ENCODE results near the gene ARL1. TPM values are rescaled to one million over a fixed set of nuclear protein-coding genes. Genes with fewer than 3 reads are reported as not detected.

Gene ARL1
- 70.6 and 72.8 TPM in 2 replicates for total RNA-seq

DNA sequence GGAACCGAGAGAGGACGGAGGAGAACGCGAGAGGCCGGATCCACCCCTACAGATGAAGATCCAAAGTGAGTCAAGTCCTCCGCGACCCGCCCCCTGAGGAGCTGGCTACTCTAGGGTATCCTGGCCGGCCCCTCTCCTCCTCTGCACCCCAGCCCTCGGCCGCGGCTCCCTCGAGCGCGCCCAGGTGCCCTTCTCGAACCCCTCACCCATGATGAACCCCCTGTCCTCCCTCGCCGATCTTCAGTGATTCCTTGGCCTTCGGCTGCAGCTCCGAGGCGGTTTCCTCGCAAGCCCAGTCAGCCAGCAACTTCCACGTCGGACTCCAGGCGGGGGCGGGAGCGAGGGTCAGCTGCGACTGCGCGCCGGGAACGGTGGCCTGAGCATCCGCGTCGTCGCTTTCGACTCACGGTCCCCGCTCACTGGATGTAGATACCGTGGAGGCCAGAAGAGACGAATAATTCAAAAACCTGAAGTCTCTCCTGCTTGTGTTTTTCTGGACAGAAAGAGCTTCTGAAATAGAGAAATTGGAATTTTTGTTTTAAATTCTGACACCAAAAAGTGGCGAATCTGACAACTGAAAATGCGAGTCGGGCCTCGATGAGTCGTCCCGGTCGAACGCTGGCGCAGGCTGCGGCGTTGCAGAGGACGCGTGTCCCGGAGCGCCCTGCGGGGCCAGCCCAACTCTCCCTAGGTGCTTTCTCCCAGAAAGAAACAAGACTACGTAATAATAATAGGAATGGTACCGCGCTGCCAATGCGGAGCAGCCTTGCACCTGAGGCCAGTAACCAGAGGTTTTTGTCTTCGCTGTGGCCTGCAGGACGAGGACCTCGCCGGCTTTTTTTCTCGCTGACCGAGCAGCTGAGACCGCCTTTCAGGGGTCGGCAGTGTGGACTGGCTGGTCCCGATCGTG, at the start of gene ARL1:
Gene ARL1 (minus strand): TSS at position 337 of the 910 bp plus-strand sequence. CDS start 127 bp downstream, at position 210.

Small RNAs within 50 kb of the gene (small RNA-seq; reads per million reads assigned to genes)
- gene RF00019 (not detected), gene RNU6-1068P (not detected), gene RPS27P23 (not detected)

Other genes starting within 250 kb of the ARL1 start
- gene SLC5A8, start 197.5 kb downstream of the ARL1 start, total RNA-seq, result not detected in 2 replicates
- gene UTP20, start 127.7 kb downstream of the ARL1 start, total RNA-seq, result 25.7 and 42.8 TPM in 2 replicates
- not detected in 2 replicates for gene SPIC, start 67.6 kb upstream of the ARL1 start, total RNA-seq
- not detected in 2 replicates for gene MYBPC1, start 187.2 kb upstream of the ARL1 start, total RNA-seq

Measured in subcutaneous preadipocyte (primary cell).